Natural killer cell (primary cell): ENCODE results near the gene SMIM36. TPM values are rescaled to one million over a fixed set of nuclear protein-coding genes. Genes with fewer than 3 reads are reported as not detected.

Experiments used
- ATAC-seq, 3 donors: fragments of 150-1000 bp in 2 of 3; fragments of 200-7000 bp in 1 of 3; cut with Tn5 transposase; 1 replicate in 1 of 3; 2 replicates in 2 of 3; pipeline ENCODE4 v1.10.0; 2021; ENCODE audit warnings: mild to moderate bottlenecking in 2 of 3, moderate library complexity in 2 of 3
- DNase-seq, 2 donors: peaks; one replicate each; pipeline versions ENCODE4 v3.0.0 to v3.0.0-alpha.2; 2013 to 2021; ENCODE audit warnings: mixed read lengths in 1 of 2
- H3K27ac ChIP-seq: one replicate; pipeline ENCODE4 v1.5.1; 2013; ENCODE audit warnings: mild to moderate bottlenecking, low read length
- H3K27me3 ChIP-seq: one replicate; pipeline ENCODE4 v1.6.1; 2013; ENCODE audit warnings: low read length; ENCODE audit not compliant: control insufficient read depth, insufficient read depth
- H3K36me3 ChIP-seq: one replicate; pipeline ENCODE4 v1.6.1; 2013; ENCODE audit warnings: low read length; ENCODE audit not compliant: control insufficient read depth, insufficient read depth
- H3K4me1 ChIP-seq: one replicate; pipeline ENCODE4 v1.6.1; 2013; ENCODE audit warnings: low read length; ENCODE audit not compliant: control insufficient read depth, insufficient read depth
- H3K4me3 ChIP-seq: one replicate; pipeline ENCODE4 v1.5.1; 2013; ENCODE audit warnings: low read length
- H3K9me3 ChIP-seq: one replicate; pipeline ENCODE4 v1.6.1; 2013; ENCODE audit warnings: low read length; ENCODE audit not compliant: control insufficient read depth, insufficient read depth
- H3K27ac Mint-ChIP-seq, 2 donors: one replicate each; pipeline ENCODE4 v1.8.0; 2022; ENCODE audit warnings: mild to moderate bottlenecking in 2 of 2, mixed read lengths in 2 of 2, moderate library complexity in 1 of 2
- H3K27me3 Mint-ChIP-seq, 2 donors: one replicate each; pipeline ENCODE4 v1.8.0; 2022; ENCODE audit warnings: low read depth in 2 of 2, mixed read lengths in 2 of 2
- H3K36me3 Mint-ChIP-seq: one replicate; pipeline ENCODE4 v1.8.0; 2022; ENCODE audit warnings: mixed read lengths
- H3K4me1 Mint-ChIP-seq, 2 donors: one replicate each; pipeline ENCODE4 v1.8.0; 2022; ENCODE audit warnings: mixed read lengths in 2 of 2
- H3K4me3 Mint-ChIP-seq: one replicate; pipeline ENCODE4 v1.8.0; 2022; ENCODE audit warnings: mild to moderate bottlenecking, moderate library complexity, mixed read lengths
- H3K9me3 Mint-ChIP-seq, 2 donors: one replicate each; pipeline ENCODE4 v1.8.0; 2022; ENCODE audit warnings: mixed read lengths in 2 of 2
- CTCF ChIP-seq: fragments of 200-600 bp; IDR thresholded peaks from one replicate; pipeline ENCODE4 v1.8.0; 2022; ENCODE audit warnings: antibody characterized with exemption
- WGBS: methylation state at CpG from one replicate; pipeline ENCODE4 v1.1.7; 2013; ENCODE audit warnings: missing lambda C conversion rate; ENCODE audit not compliant: insufficient coverage; 5-methylcytosine and 5-hydroxymethylcytosine counted together
- intact Hi-C: fragments of 100-400 bp; cut with micrococcal nuclease; formaldehyde crosslinking; loops from one replicate; pipeline ENCODE4 v1.14.2; 2022
- total RNA-seq, 4 donors: library from RNA; stranded (reverse); fragments of 120-200 nt in 1 of 4; gene quantifications; one replicate each; pipeline versions ENCODE4 v1.2.3 to v1.2.4, GENCODE V29; 2013 to 2022

Gene SMIM36
- total RNA-seq, 3 donors from 2014 or later (not counting 1 experiment from before 2014, with no cell fraction given), result not detected

- Mint-ChIP-seq H3K36me3 (no peaks in the 10 kb centered on the region), H3K27me3 (peaks cover 19 to 20% of the 10 kb centered on the region in 2 donors), H3K4me3 (peak within 1 kb of the TSS; percentile 91), H3K9me3 (no peaks in the 10 kb centered on the region), H3K27ac (peak within 1 kb of the TSS; percentile 86 to 93), H3K4me1 (peaks cover 45 to 53% of the 10 kb centered on the region in 2 donors)
- ATAC-seq, result no peak
- no peak for TF ChIP-seq CTCF
- Histone ChIP-seq H3K36me3 (no peaks in the 10 kb centered on the region), H3K27me3 (peaks cover 7% of the 10 kb centered on the region), H3K4me1 (peaks cover 15% of the 10 kb centered on the region), H3K4me3 (peak within 1 kb of the TSS; percentile 86), H3K27ac (peak within 1 kb of the TSS; percentile 85), H3K9me3 (no peaks in the 10 kb centered on the region)
- 0% methylated on average over 62 of the region's 62 CpGs for whole genome bisulfite sequencing
- intact Hi-C loops, result loop anchor here (2.0 kb wide), 1 partner anchor 453 kb away; the partner anchor contains the start of genes COX11 and STXBP4
- peak in 1 of 2 donors; percentile 26 for DNase-seq
Observed at GRCh38 chr17:55421179-55421934, 89.9 kb downstream of the SMIM36 start, which contains the start of gene MMD. TSS of gene MMD (minus strand) at chr17:55421835. CDS start at chr17:55421695, 140 bp downstream.

GRCh38 chr17:55420776-55421178 is 90.5 kb downstream of the SMIM36 start:
- H3K9me3 ChIP-seq, result no peaks in the 10 kb centered on the region
- H3K27me3 ChIP-seq, result peaks cover 7% of the 10 kb centered on the region
- Mint-ChIP-seq H3K4me3 (peak overlapping the region; percentile 91), H3K9me3 (no peaks in the 10 kb centered on the region), H3K36me3 (no peaks in the 10 kb centered on the region), H3K27ac (peak overlapping the region; percentile 86 to 93), H3K4me1 (peaks cover 46 to 55% of the 10 kb centered on the region in 2 donors), H3K27me3 (peaks cover 17 to 18% of the 10 kb centered on the region in 2 donors)
- peak overlapping the region; percentile 86 for H3K4me3 ChIP-seq
- peak; percentile 34 to 61 for DNase-seq
- intact Hi-C loops, result loop anchor here (2.0 kb wide), 1 partner anchor 452 kb away; the partner anchor contains the start of genes COX11 and STXBP4
- H3K36me3 ChIP-seq, result no peaks in the 10 kb centered on the region
- 0% methylated on average over 21 of the region's 21 CpGs for WGBS
- peaks cover 15% of the 10 kb centered on the region for H3K4me1 ChIP-seq
- TF ChIP-seq CTCF, result no peak
- H3K27ac ChIP-seq, result peak overlapping the region; percentile 85
- peak; percentile 14 to 15 (median 15) for ATAC-seq

- WGBS, result 0% methylated on average over 6 of the region's 6 CpGs
- peaks cover 15% of the 10 kb centered on the region for H3K4me1 ChIP-seq
Observed at GRCh38 chr17:55420067-55420775, 91.0 kb downstream of the SMIM36 start.

More at GRCh38 chr17:55420067-55420775, 91.0 kb downstream of the SMIM36 start:
- Mint-ChIP-seq H3K27ac (peak overlapping the region; percentile 86 to 93), H3K36me3 (no peaks in the 10 kb centered on the region), H3K4me1 (peaks cover 49 to 57% of the 10 kb centered on the region in 2 donors), H3K4me3 (peak overlapping the region; percentile 91), H3K27me3 (peaks cover 12 to 14% of the 10 kb centered on the region in 2 donors), H3K9me3 (no peaks in the 10 kb centered on the region)
- no peak for TF ChIP-seq CTCF
- Histone ChIP-seq H3K27me3 (peaks cover 7% of the 10 kb centered on the region), H3K36me3 (no peaks in the 10 kb centered on the region), H3K27ac (peak overlapping the region; percentile 85), H3K4me3 (peak overlapping the region; percentile 86), H3K9me3 (no peaks in the 10 kb centered on the region)
- peak in 1 of 2 donors; percentile 72 for DNase-seq
- intact Hi-C loops, result loop anchor here (2.0 kb wide), 1 partner anchor 451 kb away; the partner anchor contains the start of genes COX11 and STXBP4
- peak; percentile 19 to 47 (median 19) for ATAC-seq
